ENCODE data around the gene RFX4.
"Not testable (repeated sequence)": the region's sequence is repeated elsewhere in the genome, so short reads cannot be mapped to it uniquely, and the experiment has no call there.

RFX4 gene

GRCh38 chr12:106594447-106594846 lies 11.6 kb downstream of the RFX4 start:
- no peak for DNase-seq

GRCh38 chr12:106595268-106595667 lies 12.5 kb downstream of the RFX4 start:
- no peak for DNase-seq

- DNase-seq, result no peak
Observed at GRCh38 chr12:106598003-106598402, 15.2 kb downstream of the RFX4 start.

- DNase-seq, result no peak
Observed at GRCh38 chr12:106599302-106599701, 16.5 kb downstream of the RFX4 start.

GRCh38 chr12:106600503-106600902 lies 17.7 kb downstream of the RFX4 start:
- no peak for DNase-seq

GRCh38 chr12:106601031-106601430 lies 18.2 kb downstream of the RFX4 start:
- DNase-seq, result no peak

- DNase-seq, result no peak
Observed at GRCh38 chr12:106601496-106601895, 18.7 kb downstream of the RFX4 start.

- no peak for DNase-seq
Observed at GRCh38 chr12:106602076-106602475, 19.3 kb downstream of the RFX4 start.

- DNase-seq, result no peak
Observed at GRCh38 chr12:106605254-106605653, 22.4 kb downstream of the RFX4 start.

- not testable (repeated sequence) for DNase-seq
Observed at GRCh38 chr12:106620588-106620987, 37.8 kb downstream of the RFX4 start.

- DNase-seq, result no peak
Observed at GRCh38 chr12:106625976-106626375, 43.2 kb downstream of the RFX4 start.

- DNase-seq, result no peak
Observed at GRCh38 chr12:106629797-106630659, 47.2 kb downstream of the RFX4 start.

GRCh38 chr12:106631150-106631549 lies 48.3 kb downstream of the RFX4 start:
- no peak for DNase-seq

GRCh38 chr12:106631797-106632196 lies 49.0 kb downstream of the RFX4 start:
- no peak for DNase-seq

- DNase-seq, result no peak
Observed at GRCh38 chr12:106632797-106633450, 50.1 kb downstream of the RFX4 start.

- DNase-seq, result no peak
Observed at GRCh38 chr12:106633451-106633823, 50.6 kb downstream of the RFX4 start.

GRCh38 chr12:106634206-106634605 lies 51.4 kb downstream of the RFX4 start:
- no peak for DNase-seq

- no peak for DNase-seq
Observed at GRCh38 chr12:106643000-106643399, 60.2 kb downstream of the RFX4 start.

- DNase-seq, result no peak
Observed at GRCh38 chr12:106644335-106645073, 61.7 kb downstream of the RFX4 start.

GRCh38 chr12:106645074-106645421 lies 62.2 kb downstream of the RFX4 start:
- no peak for DNase-seq

GRCh38 chr12:106645465-106646330 lies 62.9 kb downstream of the RFX4 start:
- no peak for DNase-seq

GRCh38 chr12:106646472-106646871 lies 63.7 kb downstream of the RFX4 start:
- DNase-seq, result no peak
